Subcutaneous abdominal adipose tissue (tissue), 5 donors: ENCODE measurements around the gene PLD1.
A peak's percentile ranks its signal among the peaks of the same experiment; 100 is the strongest.

Experiments used
- H3K27ac ChIP-seq: one replicate; pipeline ENCODE4 v1.7.0; 2013; ENCODE audit warnings: low read depth, mild to moderate bottlenecking, inconsistent platforms, low read length, moderate library complexity
- H3K27me3 ChIP-seq, 5 donors: one replicate each; pipeline ENCODE4 v1.7.0; 2013; ENCODE audit warnings: low read length in 5 of 5, inconsistent platforms in 1 of 5; ENCODE audit not compliant: control insufficient read depth in 5 of 5, insufficient read depth in 4 of 5
- H3K36me3 ChIP-seq, 5 donors: one replicate each; pipeline ENCODE4 v1.7.0; 2013; ENCODE audit warnings: low read length in 5 of 5; ENCODE audit not compliant: control insufficient read depth in 5 of 5, insufficient read depth in 5 of 5
- H3K4me1 ChIP-seq, 5 donors: one replicate each; pipeline ENCODE4 v1.7.0; 2013; ENCODE audit warnings: low read length in 5 of 5, mild to moderate bottlenecking in 3 of 5, moderate library complexity in 1 of 5; ENCODE audit not compliant: control insufficient read depth in 5 of 5, insufficient read depth in 5 of 5
- H3K4me3 ChIP-seq, 5 donors: one replicate each; pipeline ENCODE4 v1.7.0; 2013; ENCODE audit warnings: low read length in 5 of 5, low read depth in 1 of 5
- H3K9ac ChIP-seq, 5 donors: one replicate each; pipeline ENCODE4 v1.7.0; 2013; ENCODE audit warnings: low read length in 5 of 5, mild to moderate bottlenecking in 4 of 5, moderate library complexity in 3 of 5
- H3K9me3 ChIP-seq, 5 donors: one replicate each; pipeline ENCODE4 v1.7.0; 2013; ENCODE audit warnings: low read length in 5 of 5; ENCODE audit not compliant: control insufficient read depth in 5 of 5
- donor health status: healthy.
- donor health status: healthy.
- donor health status: healthy.
- donor health status: healthy.
- donor health status: healthy.

Gene PLD1

DNA sequence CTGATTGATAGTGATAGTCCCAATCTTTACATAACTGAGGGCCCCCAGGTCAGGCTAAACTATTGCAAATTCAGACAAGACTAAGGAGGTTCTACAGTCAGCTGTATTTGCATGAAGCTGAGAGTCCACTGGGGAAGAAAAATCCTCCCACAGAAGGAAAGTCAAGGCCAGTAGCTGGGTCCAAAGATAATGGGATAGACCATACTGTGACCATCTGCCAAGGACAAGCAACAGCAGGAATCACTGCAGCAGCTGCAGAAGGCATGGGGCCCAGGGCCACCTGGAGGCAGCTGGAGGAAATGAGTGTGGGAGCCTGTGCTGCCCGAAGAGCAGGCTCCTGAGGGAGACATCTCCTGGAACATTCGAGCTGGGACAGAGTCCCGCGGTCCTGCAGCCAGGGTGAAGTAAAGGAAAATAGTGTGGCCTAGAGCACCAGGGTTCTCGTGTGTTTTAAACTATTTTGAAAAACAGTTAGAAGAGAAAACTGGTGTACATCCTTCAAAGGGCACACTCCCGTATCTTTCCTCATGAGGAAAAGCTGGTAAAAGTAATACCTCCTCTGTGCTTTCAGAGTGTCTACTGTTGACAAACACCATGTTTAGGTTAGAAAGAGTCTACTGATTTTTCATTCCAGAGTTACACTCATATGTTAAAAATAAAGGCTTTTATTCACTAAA lies 19.7 kb upstream of the PLD1 start:
- Histone ChIP-seq H3K9ac (peak overlapping the region in 1 of 5 donors; percentile 64), H3K36me3 (no peaks in the 10 kb centered on the region), H3K9me3 (no peaks in the 10 kb centered on the region), H3K27me3 (no peaks in the 10 kb centered on the region), H3K27ac (peak overlapping the region; percentile 59), H3K4me1 (peaks cover 16 to 56% (median 47%) of the 10 kb centered on the region in 5 donors), H3K4me3 (no peak overlapping the region)

DNA sequence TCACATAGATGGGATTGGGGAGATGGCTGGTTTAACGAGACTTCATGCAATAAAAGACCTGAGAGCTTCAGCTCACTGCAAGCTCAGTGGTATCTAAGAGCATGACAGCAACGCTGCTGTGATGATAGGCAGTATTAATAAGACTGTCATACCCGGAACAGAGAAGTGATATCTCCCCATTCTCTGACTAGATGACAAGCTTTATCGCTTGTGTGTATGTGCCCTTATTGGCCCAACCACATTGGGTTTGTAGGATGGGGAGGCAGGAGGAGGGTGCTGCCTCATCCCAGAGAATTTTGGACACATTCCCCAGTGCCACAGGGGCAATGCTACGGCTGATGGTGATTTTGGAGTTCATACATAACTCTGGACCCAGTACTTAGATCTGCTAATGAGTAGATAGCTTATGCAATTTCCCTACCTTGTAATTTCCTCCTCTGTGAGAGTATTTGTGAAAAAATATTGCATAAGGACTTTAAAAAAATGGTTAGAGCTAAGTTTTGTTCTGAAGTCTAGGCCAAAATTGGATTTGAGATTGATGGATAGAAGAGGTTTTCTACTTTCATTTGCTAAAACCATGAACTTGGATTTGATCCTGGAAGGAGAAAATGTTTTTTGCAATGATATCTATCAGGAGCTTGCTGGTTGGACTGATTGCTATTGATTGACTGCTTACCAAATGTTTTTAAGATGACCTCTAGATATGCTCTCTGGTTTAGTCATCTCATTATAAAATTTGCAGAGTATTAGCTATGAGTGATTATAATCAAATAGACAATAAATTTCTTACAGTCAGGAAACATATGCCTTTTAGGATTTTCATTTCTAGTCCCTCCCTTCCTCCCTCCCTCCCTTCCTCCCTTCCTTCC lies 18.9 kb upstream of the PLD1 start:
- Histone ChIP-seq H3K4me1 (peaks cover 21 to 58% (median 49%) of the 10 kb centered on the region in 5 donors), H3K9ac (no peak overlapping the region), H3K27ac (peak overlapping the region; percentile 59), H3K9me3 (no peaks in the 10 kb centered on the region), H3K4me3 (no peak overlapping the region), H3K27me3 (no peaks in the 10 kb centered on the region), H3K36me3 (no peaks in the 10 kb centered on the region)

DNA sequence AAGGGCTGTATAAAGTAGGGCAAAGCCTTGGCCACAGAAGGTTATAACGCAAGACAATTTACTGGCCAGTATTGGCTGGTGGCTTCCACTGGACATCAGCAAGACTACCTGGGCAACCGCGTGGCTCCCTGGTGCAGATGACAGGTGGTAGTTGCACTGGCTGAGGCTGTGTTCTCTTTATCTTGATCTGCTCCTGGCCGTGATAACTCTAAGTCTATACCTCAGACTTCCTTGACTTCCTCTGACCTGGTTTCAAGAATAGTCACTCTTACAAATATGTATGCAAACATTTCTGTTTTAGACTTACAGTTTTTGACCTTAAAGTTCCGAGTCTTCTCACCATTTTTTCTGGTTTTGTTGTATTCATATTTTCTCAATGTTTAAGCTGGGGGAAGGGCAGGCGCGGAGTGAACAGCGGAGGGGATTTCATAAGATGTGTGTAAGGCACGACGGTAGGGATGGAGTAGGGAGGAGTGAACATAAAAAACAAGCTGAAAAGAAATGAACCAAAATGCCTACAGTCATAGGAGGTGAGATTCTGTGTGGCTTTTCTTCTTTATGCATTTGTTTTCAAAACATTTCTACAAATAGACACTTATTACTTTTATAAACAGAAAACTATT lies 17.7 kb upstream of the PLD1 start:
- no peaks in the 10 kb centered on the region for H3K9me3 ChIP-seq
- H3K4me3 ChIP-seq = no peak overlapping the region
- no peak overlapping the region for H3K27ac ChIP-seq
- peaks cover 16 to 51% (median 42%) of the 10 kb centered on the region in 5 donors for H3K4me1 ChIP-seq
- no peak overlapping the region for H3K9ac ChIP-seq
- H3K27me3 ChIP-seq = no peaks in the 10 kb centered on the region
- no peaks in the 10 kb centered on the region for H3K36me3 ChIP-seq

DNA sequence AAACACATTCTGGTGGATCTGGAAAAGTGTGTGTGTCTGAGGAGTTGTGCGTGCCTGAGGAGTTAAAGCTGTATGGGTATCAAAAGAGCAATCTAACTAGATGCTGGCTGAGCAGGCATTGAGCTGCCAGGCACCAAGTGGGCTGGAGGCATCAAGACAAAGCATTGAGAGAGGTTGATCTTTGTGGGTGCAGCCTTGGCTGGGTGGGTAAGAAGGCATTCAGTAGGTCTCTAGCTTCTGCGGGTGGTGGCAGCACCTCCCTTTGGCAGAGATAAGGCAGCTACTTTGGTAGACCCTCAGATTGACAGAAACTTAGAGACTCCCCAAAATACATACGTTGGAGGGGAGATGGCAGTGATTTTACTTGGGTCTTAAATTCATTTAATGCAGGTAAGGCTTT lies 17.1 kb upstream of the PLD1 start:
- peaks cover 16 to 46% (median 41%) of the 10 kb centered on the region in 5 donors for H3K4me1 ChIP-seq
- no peak overlapping the region for H3K4me3 ChIP-seq
- H3K27me3 ChIP-seq = no peaks in the 10 kb centered on the region
- no peak overlapping the region for H3K27ac ChIP-seq
- H3K9ac ChIP-seq = no peak overlapping the region
- H3K9me3 ChIP-seq = no peaks in the 10 kb centered on the region
- no peaks in the 10 kb centered on the region for H3K36me3 ChIP-seq

DNA sequence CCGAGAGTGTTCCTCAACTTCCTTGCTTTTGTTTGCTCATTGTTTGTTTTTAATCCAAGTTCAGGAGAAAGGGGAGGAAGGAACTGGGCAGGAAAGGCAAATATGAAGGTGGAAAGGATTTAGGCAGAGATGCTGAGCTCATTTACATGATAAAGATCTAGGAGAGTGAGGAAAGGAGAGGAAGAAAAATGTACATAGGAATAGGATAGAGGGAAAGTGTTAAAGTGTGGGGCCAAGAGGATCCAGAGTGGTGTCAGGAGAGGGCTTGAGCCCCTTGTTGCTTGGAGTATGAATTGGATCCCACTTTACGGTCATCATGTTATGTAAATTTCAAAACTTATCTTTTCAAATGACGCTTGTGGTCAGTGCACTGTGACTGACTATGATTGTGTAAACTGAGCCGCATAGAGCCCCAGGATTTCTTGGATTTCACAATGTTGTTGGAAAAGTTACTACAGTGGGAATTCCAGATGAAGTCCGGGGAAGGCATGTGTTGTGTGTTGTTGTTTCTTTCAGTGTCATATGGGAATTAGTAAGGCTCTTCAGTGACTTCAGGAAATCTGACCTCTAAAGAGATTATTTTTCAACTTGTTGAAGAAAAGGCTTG lies 15.0 kb upstream of the PLD1 start:
- H3K27ac ChIP-seq = peak overlapping the region; percentile 86

DNA sequence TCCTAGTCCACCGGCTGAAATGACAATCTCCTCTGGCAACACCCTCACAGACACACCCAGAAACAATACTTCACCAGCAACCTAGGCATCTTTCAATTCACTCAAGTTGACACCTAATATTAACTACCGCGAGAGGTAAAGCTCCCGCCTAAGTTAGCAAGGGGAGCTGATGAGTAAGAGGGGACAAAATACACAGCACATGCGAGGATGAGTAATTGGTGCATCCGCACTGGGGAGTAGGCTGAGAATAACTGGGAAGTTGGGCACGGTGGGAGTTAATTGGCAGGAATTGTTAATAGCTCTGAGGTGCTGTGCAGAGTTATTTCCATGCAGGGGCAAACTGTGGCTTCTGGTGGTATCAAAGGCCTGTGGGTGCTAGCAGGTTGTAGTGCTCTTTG lies 14.5 kb upstream of the PLD1 start:
- H3K27ac ChIP-seq = peak overlapping the region; percentile 86
- peaks cover 13 to 29% (median 25%) of the 10 kb centered on the region in 5 donors for H3K4me1 ChIP-seq
- no peaks in the 10 kb centered on the region for H3K36me3 ChIP-seq
- H3K9ac ChIP-seq = peak overlapping the region in 4 of 5 donors; percentile 21 to 50 (median 48)
- no peak overlapping the region for H3K4me3 ChIP-seq
- H3K9me3 ChIP-seq = no peaks in the 10 kb centered on the region
- no peaks in the 10 kb centered on the region for H3K27me3 ChIP-seq

More for the DNA sequence above, 15.0 kb upstream of the PLD1 start:
- no peaks in the 10 kb centered on the region for H3K27me3 ChIP-seq
- no peak overlapping the region for H3K4me3 ChIP-seq
- peak overlapping the region in 4 of 5 donors; percentile 21 to 50 (median 48) for H3K9ac ChIP-seq
- H3K9me3 ChIP-seq = no peaks in the 10 kb centered on the region
- H3K36me3 ChIP-seq = no peaks in the 10 kb centered on the region
- peaks cover 16 to 34% (median 30%) of the 10 kb centered on the region in 5 donors for H3K4me1 ChIP-seq

DNA sequence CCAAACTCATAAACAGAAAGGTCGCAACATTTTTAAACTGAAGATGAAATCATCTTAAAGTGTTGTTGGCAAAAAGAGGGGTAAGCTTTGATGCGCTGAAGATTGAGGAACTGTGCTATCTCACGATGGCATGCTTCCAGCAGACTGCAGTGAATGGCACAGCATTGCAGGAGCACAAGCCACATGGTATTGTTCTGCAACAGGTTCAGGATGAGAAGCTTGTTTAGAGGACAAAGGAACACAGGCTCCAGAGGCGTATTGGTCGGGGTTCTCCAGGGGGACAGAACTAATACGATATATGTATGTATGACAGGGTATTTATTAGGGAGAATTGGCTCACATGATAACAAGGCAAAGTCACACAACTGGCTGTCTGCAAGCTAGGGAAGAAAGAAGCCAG lies 13.8 kb upstream of the PLD1 start:
- H3K4me3 ChIP-seq = no peak overlapping the region
- peaks cover 12 to 22% (median 19%) of the 10 kb centered on the region in 5 donors for H3K4me1 ChIP-seq
- H3K9ac ChIP-seq = no peak overlapping the region
- H3K27ac ChIP-seq = peak overlapping the region; percentile 86
- H3K36me3 ChIP-seq = no peaks in the 10 kb centered on the region
- no peaks in the 10 kb centered on the region for H3K27me3 ChIP-seq
- H3K9me3 ChIP-seq = no peaks in the 10 kb centered on the region

DNA sequence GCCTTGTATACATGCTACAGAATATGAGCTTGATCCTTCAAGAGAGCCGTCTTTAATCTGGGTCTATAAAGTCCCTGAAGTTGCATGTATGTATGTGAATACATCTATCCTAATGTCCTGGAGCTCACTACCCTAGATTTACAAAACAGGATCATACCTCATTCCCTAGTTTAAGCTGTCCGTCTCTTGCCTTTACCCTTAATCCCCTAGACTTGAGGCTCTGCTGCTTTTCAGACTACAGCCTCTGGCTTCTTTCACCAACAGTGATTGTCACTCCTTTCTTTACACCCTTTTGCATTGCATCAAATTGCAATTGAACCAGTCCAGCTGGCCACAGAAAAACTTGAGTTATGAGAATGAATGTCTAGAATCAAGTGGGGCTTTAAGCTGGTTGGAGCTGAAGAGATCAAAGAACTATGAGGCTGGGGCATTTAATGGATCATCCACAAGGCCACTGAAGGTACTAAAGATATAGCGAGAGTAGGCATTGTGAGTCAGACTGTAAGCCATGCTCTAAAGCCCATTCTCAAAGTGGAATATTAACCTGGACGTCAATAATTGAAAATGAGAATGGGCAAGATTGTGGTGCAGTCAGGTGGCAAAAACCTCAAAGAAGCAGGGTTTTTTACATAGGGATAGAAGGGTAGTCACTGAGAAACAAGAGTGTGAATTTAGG lies 12.3 kb upstream of the PLD1 start:
- H3K4me3 ChIP-seq = no peak overlapping the region
- no peaks in the 10 kb centered on the region for H3K36me3 ChIP-seq
- no peaks in the 10 kb centered on the region for H3K27me3 ChIP-seq
- peaks cover 10 to 18% (median 15%) of the 10 kb centered on the region in 5 donors for H3K4me1 ChIP-seq
- H3K9me3 ChIP-seq = peaks cover 0 to 4% (median 0%) of the 10 kb centered on the region in 5 donors
- H3K27ac ChIP-seq = no peak overlapping the region
- no peak overlapping the region for H3K9ac ChIP-seq

DNA sequence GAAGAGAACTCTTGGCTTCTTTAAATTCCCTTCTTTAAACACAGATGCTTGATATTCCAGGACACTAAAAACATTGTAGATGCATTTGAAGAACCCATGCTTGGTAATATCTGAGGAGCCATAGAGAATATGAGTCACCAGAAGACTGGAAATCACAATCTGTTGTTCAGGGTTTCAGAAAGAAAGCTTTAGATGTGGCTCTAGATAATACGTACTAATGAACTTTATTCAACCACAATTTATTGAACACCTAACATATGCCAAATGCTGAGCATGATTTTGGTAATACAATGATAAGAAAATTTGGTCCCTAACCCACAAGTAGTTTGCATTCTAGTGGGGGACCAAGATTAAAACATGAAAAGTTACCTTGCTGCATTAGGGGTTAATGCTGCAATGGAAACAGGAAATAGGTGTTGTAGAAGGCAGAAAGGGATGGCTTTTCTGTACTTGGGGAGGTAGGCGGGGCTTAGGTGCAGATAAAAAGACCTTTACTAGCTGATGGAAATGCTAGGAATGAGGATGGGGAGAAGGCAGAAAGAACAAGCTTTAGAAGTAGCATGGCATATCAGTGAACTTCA lies 11.6 kb upstream of the PLD1 start:
- Histone ChIP-seq H3K36me3 (no peaks in the 10 kb centered on the region), H3K9ac (no peak overlapping the region), H3K4me3 (no peak overlapping the region), H3K27ac (no peak overlapping the region), H3K27me3 (no peaks in the 10 kb centered on the region), H3K4me1 (peaks cover 10 to 18% (median 15%) of the 10 kb centered on the region in 5 donors), H3K9me3 (peaks cover 0 to 4% (median 0%) of the 10 kb centered on the region in 5 donors)
